HepG2 (cell line): Measurements from ENCODE around the gene AADACL4.

Source experiments
- CEBPB ChIP-seq: IDR thresholded peaks from 2 replicates; pipeline ENCODE4 v1.6.1; 2011; ENCODE audit warnings: low read depth, low read length, improper control_type of control experiment, borderline replicate concordance
- ELF4 ChIP-seq: sonication (generic); formaldehyde crosslinking; IDR thresholded peaks from 2 replicates; pipeline ENCODE4 v1.5.0; 2020; ENCODE audit warnings: missing genetic modification reagents, mild to moderate bottlenecking, moderate library complexity, borderline replicate concordance
- KDM6A ChIP-seq: IDR thresholded peaks from 2 replicates; pipeline ENCODE4 v1.6.1; 2016; ENCODE audit warnings: low read depth
- TF ChIP-seq, protein P1 (sequence below): sonication (generic); formaldehyde crosslinking; IDR thresholded peaks from 2 replicates; pipeline ENCODE4 v1.5.0; 2020; ENCODE audit warnings: mild to moderate bottlenecking, missing genetic modification reagents, moderate library complexity
- TF ChIP-seq, protein P2 (sequence below): conservative IDR thresholded peaks from 2 replicates; pipeline ENCODE4 v1.6.1; 2018; ENCODE audit warnings: missing genetic modification reagents

DNA sequence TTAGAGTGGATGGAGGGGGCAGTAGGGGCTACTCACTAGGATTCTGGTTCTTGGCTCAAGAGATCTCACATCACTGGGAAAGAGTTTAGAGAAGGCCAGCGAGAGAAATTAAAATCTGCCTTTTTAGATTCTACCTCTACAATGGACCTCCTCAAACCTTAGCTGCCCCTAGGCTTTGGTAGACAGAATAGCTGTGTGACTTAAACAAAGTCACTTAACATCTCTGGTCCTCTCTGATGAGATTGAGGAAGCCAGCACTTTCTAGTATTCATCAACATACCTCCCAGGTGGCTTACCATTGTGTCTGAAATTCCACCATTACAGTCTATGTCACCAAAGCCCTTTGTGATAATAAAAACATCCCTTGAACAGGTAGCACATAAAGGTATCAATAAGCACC lies 18.7 kb downstream of the AADACL4 start:
- TF ChIP-seq, protein P1, sequence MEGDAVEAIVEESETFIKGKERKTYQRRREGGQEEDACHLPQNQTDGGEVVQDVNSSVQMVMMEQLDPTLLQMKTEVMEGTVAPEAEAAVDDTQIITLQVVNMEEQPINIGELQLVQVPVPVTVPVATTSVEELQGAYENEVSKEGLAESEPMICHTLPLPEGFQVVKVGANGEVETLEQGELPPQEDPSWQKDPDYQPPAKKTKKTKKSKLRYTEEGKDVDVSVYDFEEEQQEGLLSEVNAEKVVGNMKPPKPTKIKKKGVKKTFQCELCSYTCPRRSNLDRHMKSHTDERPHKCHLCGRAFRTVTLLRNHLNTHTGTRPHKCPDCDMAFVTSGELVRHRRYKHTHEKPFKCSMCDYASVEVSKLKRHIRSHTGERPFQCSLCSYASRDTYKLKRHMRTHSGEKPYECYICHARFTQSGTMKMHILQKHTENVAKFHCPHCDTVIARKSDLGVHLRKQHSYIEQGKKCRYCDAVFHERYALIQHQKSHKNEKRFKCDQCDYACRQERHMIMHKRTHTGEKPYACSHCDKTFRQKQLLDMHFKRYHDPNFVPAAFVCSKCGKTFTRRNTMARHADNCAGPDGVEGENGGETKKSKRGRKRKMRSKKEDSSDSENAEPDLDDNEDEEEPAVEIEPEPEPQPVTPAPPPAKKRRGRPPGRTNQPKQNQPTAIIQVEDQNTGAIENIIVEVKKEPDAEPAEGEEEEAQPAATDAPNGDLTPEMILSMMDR (CRISPR knock-in tag), result no peak
- TF ChIP-seq ELF4 (no peak), CEBPB (no peak), KDM6A (CRISPR knock-in tag) (no peak)
- TF ChIP-seq, protein P2, sequence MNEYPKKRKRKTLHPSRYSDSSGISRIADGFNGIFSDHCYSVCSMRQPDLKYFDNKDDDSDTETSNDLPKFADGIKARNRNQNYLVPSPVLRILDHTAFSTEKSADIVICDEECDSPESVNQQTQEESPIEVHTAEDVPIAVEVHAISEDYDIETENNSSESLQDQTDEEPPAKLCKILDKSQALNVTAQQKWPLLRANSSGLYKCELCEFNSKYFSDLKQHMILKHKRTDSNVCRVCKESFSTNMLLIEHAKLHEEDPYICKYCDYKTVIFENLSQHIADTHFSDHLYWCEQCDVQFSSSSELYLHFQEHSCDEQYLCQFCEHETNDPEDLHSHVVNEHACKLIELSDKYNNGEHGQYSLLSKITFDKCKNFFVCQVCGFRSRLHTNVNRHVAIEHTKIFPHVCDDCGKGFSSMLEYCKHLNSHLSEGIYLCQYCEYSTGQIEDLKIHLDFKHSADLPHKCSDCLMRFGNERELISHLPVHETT, result no peak
